GM12878 (cell line): Measurements from ENCODE around the gene ELAVL3.

Experiments
- ATF3 ChIP-seq: IDR thresholded peaks from 2 replicates; pipeline ENCODE4 v1.6.1; 2011; ENCODE audit warnings: low read depth, mild to moderate bottlenecking, low read length, moderate library complexity, borderline replicate concordance; ENCODE audit errors: extremely low read depth
- BRCA1 ChIP-seq: IDR thresholded peaks from 2 replicates; pipeline ENCODE4 v1.6.1; 2011; ENCODE audit warnings: low read depth, low read length, improper control_type of control experiment
- CEBPB ChIP-seq, 2 experiments: fragments of 150-350 bp in 1 of 2; IDR thresholded peaks; 2 replicates each; pipeline ENCODE4 v1.6.1; 2012 to 2014; ENCODE audit warnings: low read depth in 2 of 2, low read length in 2 of 2, borderline replicate concordance in 1 of 2, inconsistent platforms in 1 of 2
- CTCF ChIP-seq, 3 experiments: IDR thresholded peaks in 2 of 3; conservative IDR thresholded peaks in 1 of 3; 2 replicates each; pipeline ENCODE4 v1.5.1; 2011; ENCODE audit warnings: low read depth in 3 of 3, low read length in 3 of 3, mild to moderate bottlenecking in 3 of 3, control low read depth in 2 of 3, moderate library complexity in 2 of 3, inconsistent platforms in 1 of 3, mixed read lengths in 1 of 3; ENCODE audit not compliant: control insufficient read depth in 2 of 3, insufficient read depth in 1 of 3; ENCODE audit errors: extremely low read depth in 1 of 3
- DPF2 ChIP-seq: fragments of 450-650 bp; IDR thresholded peaks from 2 replicates; pipeline ENCODE4 v1.6.1; 2017; ENCODE audit warnings: mild to moderate bottlenecking
- JUND ChIP-seq: IDR thresholded peaks from 2 replicates; pipeline ENCODE4 v1.6.1; 2012; ENCODE audit warnings: low read depth, mild to moderate bottlenecking, low read length, improper control_type of control experiment, moderate library complexity
- POLR2AphosphoS2 ChIP-seq: IDR thresholded peaks from 2 replicates; pipeline ENCODE4 v1.6.1; 2011; ENCODE audit warnings: low read depth, mild to moderate bottlenecking, low read length, improper control_type of control experiment, moderate library complexity
- POLR2AphosphoS5 ChIP-seq: IDR thresholded peaks from 2 replicates; pipeline ENCODE4 v1.6.1; 2011; ENCODE audit warnings: mild to moderate bottlenecking, low read length, inconsistent platforms
- SPI1 ChIP-seq: IDR thresholded peaks from 2 replicates; pipeline ENCODE4 v1.6.1; 2011; ENCODE audit warnings: low read depth, mild to moderate bottlenecking, low read length, moderate library complexity, borderline replicate concordance; ENCODE audit not compliant: insufficient read depth
- TAF1 ChIP-seq: IDR thresholded peaks from 2 replicates; pipeline ENCODE4 v1.6.1; 2011; ENCODE audit warnings: mild to moderate bottlenecking, low read depth, low read length, borderline replicate concordance

DNA sequence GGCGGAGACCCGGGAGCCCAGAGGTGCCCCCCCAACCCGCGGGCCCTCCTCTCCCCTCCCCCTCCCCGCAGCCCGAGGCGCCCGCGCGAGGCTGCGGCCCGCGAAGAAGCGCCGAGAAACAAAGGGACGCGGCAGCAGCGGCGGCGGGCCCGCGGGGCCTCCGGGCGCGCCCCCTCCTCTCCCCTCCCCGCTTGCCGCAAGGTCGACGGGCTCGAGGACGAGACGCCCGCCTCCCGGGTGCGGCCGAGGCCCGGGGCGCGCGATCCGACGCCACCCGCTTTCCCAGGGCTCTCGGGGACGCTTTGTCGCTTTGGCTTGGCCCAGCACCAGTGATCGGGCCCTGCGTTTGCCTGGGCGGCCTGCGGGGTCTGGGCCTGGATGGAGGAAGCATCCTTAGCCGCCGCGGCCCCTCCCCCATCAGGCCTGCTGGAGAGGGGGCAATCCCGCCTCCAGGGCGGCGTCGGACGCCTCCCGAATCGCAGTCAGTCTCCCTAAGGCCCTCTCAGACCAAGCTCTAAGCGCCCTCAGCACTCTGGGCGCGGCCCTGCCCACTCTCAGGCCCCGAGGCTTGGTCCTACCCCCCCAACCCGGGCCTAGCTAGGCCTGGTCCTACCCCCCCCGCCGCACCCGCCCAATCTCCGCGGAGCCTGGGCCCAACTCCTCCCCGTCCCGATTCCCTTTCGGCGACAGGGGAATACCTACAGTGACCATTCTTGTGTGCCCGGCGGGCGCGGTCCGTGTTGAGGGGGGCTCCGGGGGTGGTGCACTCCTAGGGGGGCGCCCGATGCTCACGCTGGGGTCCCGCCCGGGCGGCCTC is 740 bp downstream of the ELAVL3 start:
- TF ChIP-seq JUND: no peak
- TF ChIP-seq POLR2AphosphoS5: no peak
- TF ChIP-seq CTCF (IDR thresholded peaks at IDR 0.05 in 2 of 3, conservative IDR thresholded peaks at IDR 0.05 in 1 of 3; ENCODE audit: control insufficient read depth in 2 of 3, extremely low read depth in 1 of 3, insufficient read depth in 1 of 3, low read depth in 3 of 3, low read length in 3 of 3): no peak
- no peak for TF ChIP-seq POLR2AphosphoS2
- no peak for TF ChIP-seq SPI1
- no peak for TF ChIP-seq ATF3
- no peak for TF ChIP-seq CEBPB (IDR thresholded peaks at IDR 0.05; ENCODE audit: borderline replicate concordance in 1 of 2, low read depth in 2 of 2, low read length in 2 of 2)
- TF ChIP-seq TAF1: no peak
- TF ChIP-seq DPF2: no peak
- no peak for TF ChIP-seq BRCA1
